ENCODE data around the gene TGFB1.

The TGFB1 gene

GRCh38 chr19:41323023-41323422 lies 30.7 kb downstream of the TGFB1 start:
- TF ChIP-seq CTCF (IDR thresholded peaks at IDR 0.05; ENCODE audit: low read depth, low read length, missing control alignments), result no peak
- peak overlapping the region; percentile 2; the same call in 1 of the 2 replicates for H3K4me3 ChIP-seq (replicated peaks; ENCODE audit: low read depth, low read length)
- no peak for DNase-seq (ENCODE audit: extremely low read depth, low read depth)

GRCh38 chr19:41322451-41322850 lies 31.3 kb downstream of the TGFB1 start:
- no peak for DNase-seq (ENCODE audit: extremely low read depth, low read depth)
- H3K4me3 ChIP-seq (replicated peaks; ENCODE audit: low read depth, low read length), result no peak overlapping the region
- no peak for TF ChIP-seq CTCF (IDR thresholded peaks at IDR 0.05; ENCODE audit: low read depth, low read length, missing control alignments)

GRCh38 chr19:41321600-41322270 lies 32.0 kb downstream of the TGFB1 start:
- peak; percentile 79 for TF ChIP-seq CTCF (IDR thresholded peaks at IDR 0.05; ENCODE audit: low read depth, low read length, missing control alignments)
- DNase-seq (ENCODE audit: extremely low read depth, low read depth), result no peak
- H3K4me3 ChIP-seq (replicated peaks; ENCODE audit: low read depth, low read length), result no peak overlapping the region

- no peak for DNase-seq (ENCODE audit: extremely low read depth, low read depth)
- TF ChIP-seq CTCF (IDR thresholded peaks at IDR 0.05; ENCODE audit: low read depth, low read length, missing control alignments), result no peak
- no peak overlapping the region for H3K4me3 ChIP-seq (replicated peaks; ENCODE audit: low read depth, low read length)
Measured at GRCh38 chr19:41321204-41321599, 32.5 kb downstream of the TGFB1 start.

GRCh38 chr19:41320568-41320967 lies 33.2 kb downstream of the TGFB1 start:
- no peak for DNase-seq (ENCODE audit: extremely low read depth, low read depth)
- TF ChIP-seq CTCF (IDR thresholded peaks at IDR 0.05; ENCODE audit: low read depth, low read length, missing control alignments), result no peak
- no peak overlapping the region for H3K4me3 ChIP-seq (replicated peaks; ENCODE audit: low read depth, low read length)

GRCh38 chr19:41320185-41320518 lies 33.6 kb downstream of the TGFB1 start:
- TF ChIP-seq CTCF (IDR thresholded peaks at IDR 0.05; ENCODE audit: low read depth, low read length, missing control alignments), result no peak
- no peak overlapping the region for H3K4me3 ChIP-seq (replicated peaks; ENCODE audit: low read depth, low read length)
- DNase-seq (ENCODE audit: extremely low read depth, low read depth), result no peak
